Fibroblast of lung (primary cell): Measurements from ENCODE around the gene CRISP3. TPM values are rescaled to one million over a fixed set of nuclear protein-coding genes. Genes with fewer than 3 reads are reported as not detected.

Source experiments
- DNase-seq, 2 donors: peaks; one replicate each; pipeline versions ENCODE4 v3.0.0 to v3.0.0-alpha.2; 2010; ENCODE audit warnings: low read depth in 2 of 2
- H2AFZ ChIP-seq: 2 replicates; pipeline ENCODE4 v1.5.1; 2012; ENCODE audit warnings: low read length, control low read depth, inconsistent platforms
- H3K27ac ChIP-seq: 2 replicates; pipeline ENCODE4 v1.5.1; 2011; ENCODE audit warnings: low read length, control low read depth; ENCODE audit not compliant: insufficient read depth
- H3K27me3 ChIP-seq: 2 replicates; pipeline ENCODE4 v1.5.1; 2011; ENCODE audit warnings: mild to moderate bottlenecking, low read length; ENCODE audit not compliant: control insufficient read depth, insufficient read depth
- H3K36me3 ChIP-seq: 2 replicates; pipeline ENCODE4 v1.5.1; 2011; ENCODE audit warnings: low read length; ENCODE audit not compliant: control insufficient read depth, insufficient read depth
- H3K4me1 ChIP-seq: 2 replicates; pipeline ENCODE4 v1.5.1; 2011; ENCODE audit warnings: low read length; ENCODE audit not compliant: control insufficient read depth, insufficient read depth; ENCODE audit errors: extremely low read depth
- H3K4me2 ChIP-seq: 2 replicates; pipeline ENCODE4 v1.5.1; 2011; ENCODE audit warnings: low read length, control low read depth; ENCODE audit not compliant: insufficient read depth; ENCODE audit errors: extremely low read depth
- H3K4me3 ChIP-seq, 4 experiments: fragments of 200-600 bp in 1 of 4; sonication (generic) in 1 of 4; replicated peaks in 1 of 4; 2 replicates each; pipeline ENCODE4 v1.5.1; 2011 to 2016; ENCODE audit warnings: low read length in 4 of 4, low read depth in 3 of 4, mild to moderate bottlenecking in 3 of 4, control low read depth in 2 of 4, inconsistent platforms in 1 of 4, mixed read lengths in 1 of 4; ENCODE audit not compliant: insufficient read depth in 1 of 4; ENCODE audit errors: control extremely low read depth in 1 of 4
- H3K79me2 ChIP-seq: 2 replicates; pipeline ENCODE4 v1.5.1; 2012; ENCODE audit warnings: mild to moderate bottlenecking, low read length, inconsistent platforms; ENCODE audit not compliant: control insufficient read depth, insufficient read depth
- H3K9ac ChIP-seq: 2 replicates; pipeline ENCODE4 v1.5.1; 2011; ENCODE audit warnings: mild to moderate bottlenecking, low read length, control low read depth; ENCODE audit not compliant: insufficient read depth
- H3K9me3 ChIP-seq: 2 replicates; pipeline ENCODE4 v1.5.1; 2012; ENCODE audit warnings: low read depth, low read length; ENCODE audit not compliant: control insufficient read depth, insufficient read depth
- H4K20me1 ChIP-seq: 2 replicates; pipeline ENCODE4 v1.5.1; 2011; ENCODE audit warnings: low read length; ENCODE audit not compliant: control insufficient read depth, insufficient read depth; ENCODE audit errors: extremely low read depth
- EZH2 ChIP-seq: IDR thresholded peaks from 2 replicates; pipeline ENCODE4 v1.5.1; 2012; ENCODE audit warnings: low read length, control low read depth, mild to moderate bottlenecking; ENCODE audit errors: missing control alignments
- polyA plus RNA-seq, 2 donors: library from polyadenylated mRNA; depleted of rRNA in 1 of 2; stranded (reverse) in 1 of 2; unstranded in 1 of 2; fragments of >200 nt; gene quantifications; 2 replicates each; pipeline ENCODE4 v1.2.1, GENCODE V29; 2011 to 2012; ENCODE audit warnings: missing spikeins in 1 of 2
- total RNA-seq: library from RNA; depleted of rRNA; stranded (reverse); fragments of >200 nt; gene quantifications from 2 replicates; pipeline ENCODE4 v1.2.1, GENCODE V29; 2014
- TF ChIP-seq, protein P1 (sequence below), 2 donors: IDR thresholded peaks in 1 of 2; conservative IDR thresholded peaks in 1 of 2; 1 replicate in 1 of 2; 2 replicates in 1 of 2; pipeline ENCODE4 v1.5.1; 2011 to 2012; ENCODE audit warnings: low read length in 2 of 2, control low read depth in 1 of 2, inconsistent platforms in 1 of 2, low read depth in 1 of 2, mild to moderate bottlenecking in 1 of 2

Gene CRISP3
- total and polyA plus RNA-seq, 2 donors (not counting 1 experiment from before 2014, with no cell fraction given): not detected

DNA sequence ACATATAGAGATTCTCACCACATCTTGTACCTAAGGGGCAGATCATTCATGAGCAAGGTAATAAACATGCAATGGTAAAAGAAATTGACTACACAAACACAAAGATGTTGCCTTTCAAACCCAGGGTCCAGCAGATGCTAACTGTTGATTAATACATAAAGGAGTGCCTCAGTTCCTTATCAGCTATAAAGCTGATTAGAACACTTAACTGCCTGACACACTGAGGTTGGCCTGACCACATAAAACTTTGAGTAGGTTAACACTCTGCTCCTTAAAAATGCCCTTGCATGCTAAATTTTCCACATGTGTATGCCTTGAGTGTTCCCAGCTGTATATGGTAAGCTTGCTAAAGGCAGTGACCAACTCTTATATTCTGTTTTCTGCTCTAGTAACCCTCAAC, 45.7 kb downstream of the CRISP3 start:
- Histone ChIP-seq H2AFZ (no peak overlapping the region), H3K9ac (no peak overlapping the region), H3K4me2 (no peak overlapping the region), H4K20me1 (no peaks in the 10 kb centered on the region), H3K9me3 (no peaks in the 10 kb centered on the region), H3K36me3 (no peaks in the 10 kb centered on the region), H3K27ac (no peak overlapping the region), H3K4me1 (no peaks in the 10 kb centered on the region), H3K4me3 (no peak overlapping the region), H3K79me2 (no peaks in the 10 kb centered on the region), H3K27me3 (no peaks in the 10 kb centered on the region)
- TF ChIP-seq, protein P1, sequence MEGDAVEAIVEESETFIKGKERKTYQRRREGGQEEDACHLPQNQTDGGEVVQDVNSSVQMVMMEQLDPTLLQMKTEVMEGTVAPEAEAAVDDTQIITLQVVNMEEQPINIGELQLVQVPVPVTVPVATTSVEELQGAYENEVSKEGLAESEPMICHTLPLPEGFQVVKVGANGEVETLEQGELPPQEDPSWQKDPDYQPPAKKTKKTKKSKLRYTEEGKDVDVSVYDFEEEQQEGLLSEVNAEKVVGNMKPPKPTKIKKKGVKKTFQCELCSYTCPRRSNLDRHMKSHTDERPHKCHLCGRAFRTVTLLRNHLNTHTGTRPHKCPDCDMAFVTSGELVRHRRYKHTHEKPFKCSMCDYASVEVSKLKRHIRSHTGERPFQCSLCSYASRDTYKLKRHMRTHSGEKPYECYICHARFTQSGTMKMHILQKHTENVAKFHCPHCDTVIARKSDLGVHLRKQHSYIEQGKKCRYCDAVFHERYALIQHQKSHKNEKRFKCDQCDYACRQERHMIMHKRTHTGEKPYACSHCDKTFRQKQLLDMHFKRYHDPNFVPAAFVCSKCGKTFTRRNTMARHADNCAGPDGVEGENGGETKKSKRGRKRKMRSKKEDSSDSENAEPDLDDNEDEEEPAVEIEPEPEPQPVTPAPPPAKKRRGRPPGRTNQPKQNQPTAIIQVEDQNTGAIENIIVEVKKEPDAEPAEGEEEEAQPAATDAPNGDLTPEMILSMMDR (conservative IDR thresholded peaks at IDR 0.05 in 1 of 2, IDR thresholded peaks at IDR 0.05 in 1 of 2; ENCODE audit: low read depth in 1 of 2, low read length in 2 of 2): no peak
- TF ChIP-seq EZH2: no peak
- DNase-seq: no peak

DNA sequence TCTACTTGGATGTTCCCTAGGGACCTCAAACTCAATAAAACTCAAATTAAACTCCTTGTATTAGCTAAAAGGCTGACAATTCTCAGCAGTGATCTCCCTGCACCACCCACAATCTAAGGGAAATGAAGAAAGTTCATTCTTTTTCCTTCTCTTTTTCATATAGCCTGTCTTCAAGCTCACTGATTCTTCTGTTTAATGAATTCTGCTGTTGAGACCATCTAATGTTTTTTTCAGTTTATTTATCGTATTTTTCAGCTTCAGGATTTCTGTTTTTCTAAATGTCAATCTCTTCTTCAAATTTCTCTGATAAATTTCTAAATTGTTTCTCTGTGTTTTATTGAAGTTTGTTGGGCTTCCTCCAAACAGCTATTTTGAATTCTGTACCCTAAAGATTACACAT, 50.7 kb downstream of the CRISP3 start:
- DNase-seq: no peak
- H3K4me3 ChIP-seq: no peak overlapping the region
- TF ChIP-seq EZH2: no peak
- TF ChIP-seq, protein P1 (conservative IDR thresholded peaks at IDR 0.05 in 1 of 2, IDR thresholded peaks at IDR 0.05 in 1 of 2; ENCODE audit: low read depth in 1 of 2, low read length in 2 of 2): no peak
- no peak overlapping the region for H3K9ac ChIP-seq
- H3K9me3 ChIP-seq: no peaks in the 10 kb centered on the region
- H4K20me1 ChIP-seq: no peaks in the 10 kb centered on the region
- H3K4me1 ChIP-seq: no peaks in the 10 kb centered on the region
- no peaks in the 10 kb centered on the region for H3K27me3 ChIP-seq
- H3K4me2 ChIP-seq: no peak overlapping the region
- H3K79me2 ChIP-seq: no peaks in the 10 kb centered on the region
- no peak overlapping the region for H3K27ac ChIP-seq
- H2AFZ ChIP-seq: no peak overlapping the region
- no peaks in the 10 kb centered on the region for H3K36me3 ChIP-seq

DNA sequence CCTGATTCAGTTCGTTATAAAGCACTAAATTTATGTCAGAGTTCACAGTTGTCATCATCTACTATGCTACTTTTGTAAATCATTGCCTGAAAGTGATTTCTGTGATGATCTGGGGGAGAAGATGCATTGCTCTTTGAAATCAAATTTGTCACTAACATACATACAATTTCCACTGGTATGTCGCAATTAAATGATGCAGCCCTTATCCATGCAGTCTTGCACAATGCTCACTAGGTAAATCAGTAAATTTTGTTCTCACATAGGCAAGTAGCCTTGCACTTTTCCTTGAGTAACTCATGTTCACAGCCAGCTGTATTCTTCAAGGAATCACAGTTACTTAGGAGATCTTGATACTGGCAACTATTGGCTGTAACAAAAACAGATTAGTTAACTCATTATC, 51.7 kb downstream of the CRISP3 start:
- no peak overlapping the region for H3K4me3 ChIP-seq
- no peaks in the 10 kb centered on the region for H3K4me1 ChIP-seq
- DNase-seq: no peak
- H3K27me3 ChIP-seq: no peaks in the 10 kb centered on the region
- no peak overlapping the region for H3K27ac ChIP-seq
- H3K9ac ChIP-seq: no peak overlapping the region
- no peaks in the 10 kb centered on the region for H3K9me3 ChIP-seq
- TF ChIP-seq EZH2: no peak
- TF ChIP-seq, protein P1 (conservative IDR thresholded peaks at IDR 0.05 in 1 of 2, IDR thresholded peaks at IDR 0.05 in 1 of 2; ENCODE audit: low read depth in 1 of 2, low read length in 2 of 2): no peak
- no peaks in the 10 kb centered on the region for H4K20me1 ChIP-seq
- H3K36me3 ChIP-seq: no peaks in the 10 kb centered on the region
- H2AFZ ChIP-seq: no peak overlapping the region
- H3K4me2 ChIP-seq: no peak overlapping the region
- H3K79me2 ChIP-seq: no peaks in the 10 kb centered on the region

Other genes with a start within 250 kb of the CRISP3 start
- not detected in 2 replicates for gene GLYATL3, start 244.5 kb downstream of the CRISP3 start, total RNA-seq
- gene GLYATL3, start 244.5 kb downstream of the CRISP3 start, polyA plus RNA-seq: not detected in 2 replicates
- 0.33 and 0.77 TPM in 2 replicates for gene C6orf141, start 193.7 kb downstream of the CRISP3 start, total RNA-seq
- 0.06 and 1.0 TPM in 2 replicates for gene C6orf141, start 193.7 kb downstream of the CRISP3 start, polyA plus RNA-seq
- not detected in 2 replicates for gene RHAG, start 107.5 kb downstream of the CRISP3 start, total RNA-seq
- gene RHAG, start 107.5 kb downstream of the CRISP3 start, polyA plus RNA-seq: 0.06 TPM in 1 of 2 replicates, not detected in the other
- not detected in 2 replicates for gene CRISP2, start 30.8 kb downstream of the CRISP3 start, total RNA-seq
- gene CRISP2, start 30.8 kb downstream of the CRISP3 start, polyA plus RNA-seq: not detected in 2 replicates
- gene PGK2, start 42.9 kb upstream of the CRISP3 start, total RNA-seq: not detected in 2 replicates
- gene PGK2, start 42.9 kb upstream of the CRISP3 start, polyA plus RNA-seq: not detected in 2 replicates
- gene CRISP1, start 122.1 kb upstream of the CRISP3 start, total RNA-seq: not detected in 2 replicates
- not detected in 2 replicates for gene CRISP1, start 122.1 kb upstream of the CRISP3 start, polyA plus RNA-seq
- gene DEFB114, start 219.8 kb upstream of the CRISP3 start, total RNA-seq: not detected in 2 replicates
- not detected in 2 replicates for gene DEFB114, start 219.8 kb upstream of the CRISP3 start, polyA plus RNA-seq
- gene DEFB113, start 225.2 kb upstream of the CRISP3 start, total RNA-seq: not detected in 2 replicates
- not detected in 2 replicates for gene DEFB113, start 225.2 kb upstream of the CRISP3 start, polyA plus RNA-seq